Tibial nerve (tissue), 4 donors: Measurements from ENCODE around the gene ZRSR2.

Source experiments
- CTCF ChIP-seq, 5 experiments: fragments of 200-600 bp in 3 of 5; fragments of 450-650 bp in 2 of 5; sonication (generic) in 3 of 5; IDR thresholded peaks; one replicate each; pipeline ENCODE4 v1.5.1; 2016 to 2019; ENCODE audit warnings: antibody characterized with exemption in 5 of 5, mild to moderate bottlenecking in 3 of 5, moderate library complexity in 2 of 5
- EP300 ChIP-seq, 2 donors: sonication (generic); formaldehyde crosslinking; IDR thresholded peaks; one replicate each; pipeline ENCODE4 v1.6.1; 2017; ENCODE audit warnings: antibody characterized with exemption in 2 of 2, mild to moderate bottlenecking in 1 of 2
- POLR2A ChIP-seq, 2 donors: fragments of 450-650 bp; IDR thresholded peaks; one replicate each; pipeline ENCODE4 v1.6.1; 2017; ENCODE audit warnings: antibody characterized with exemption in 2 of 2, mild to moderate bottlenecking in 2 of 2, moderate library complexity in 2 of 2

GRCh38 chrX:15745179-15745578 lies 45.1 kb upstream of the ZRSR2 start:
- TF ChIP-seq POLR2A (IDR thresholded peaks at IDR 0.05) (no peak), CTCF (IDR thresholded peaks at IDR 0.05) (no peak), EP300 (IDR thresholded peaks at IDR 0.05) (no peak)
